Measurements from ENCODE around the gene MEGF11.

MEGF11 gene

DNA sequence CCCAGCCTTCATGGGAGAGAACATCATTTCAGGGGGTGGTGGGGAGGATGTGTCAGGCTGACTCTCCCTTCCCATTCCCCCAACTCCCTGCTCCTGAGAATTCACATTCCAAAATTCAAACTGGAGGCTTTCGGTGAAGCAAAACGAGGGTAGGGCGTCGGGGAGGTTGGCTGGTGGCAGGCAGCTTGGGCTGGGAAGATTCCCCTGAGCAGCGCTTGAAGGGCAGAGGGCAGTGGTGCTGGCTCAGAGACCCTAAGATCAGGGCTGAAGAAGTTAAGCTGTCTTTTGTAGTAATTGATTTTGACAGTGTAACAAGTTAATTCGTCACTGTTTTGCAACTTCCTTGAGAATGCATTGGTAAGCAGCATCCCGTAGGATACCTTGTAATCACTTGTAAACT is 196.5 kb downstream of the MEGF11 start:
- TF ChIP-seq, protein P1, sequence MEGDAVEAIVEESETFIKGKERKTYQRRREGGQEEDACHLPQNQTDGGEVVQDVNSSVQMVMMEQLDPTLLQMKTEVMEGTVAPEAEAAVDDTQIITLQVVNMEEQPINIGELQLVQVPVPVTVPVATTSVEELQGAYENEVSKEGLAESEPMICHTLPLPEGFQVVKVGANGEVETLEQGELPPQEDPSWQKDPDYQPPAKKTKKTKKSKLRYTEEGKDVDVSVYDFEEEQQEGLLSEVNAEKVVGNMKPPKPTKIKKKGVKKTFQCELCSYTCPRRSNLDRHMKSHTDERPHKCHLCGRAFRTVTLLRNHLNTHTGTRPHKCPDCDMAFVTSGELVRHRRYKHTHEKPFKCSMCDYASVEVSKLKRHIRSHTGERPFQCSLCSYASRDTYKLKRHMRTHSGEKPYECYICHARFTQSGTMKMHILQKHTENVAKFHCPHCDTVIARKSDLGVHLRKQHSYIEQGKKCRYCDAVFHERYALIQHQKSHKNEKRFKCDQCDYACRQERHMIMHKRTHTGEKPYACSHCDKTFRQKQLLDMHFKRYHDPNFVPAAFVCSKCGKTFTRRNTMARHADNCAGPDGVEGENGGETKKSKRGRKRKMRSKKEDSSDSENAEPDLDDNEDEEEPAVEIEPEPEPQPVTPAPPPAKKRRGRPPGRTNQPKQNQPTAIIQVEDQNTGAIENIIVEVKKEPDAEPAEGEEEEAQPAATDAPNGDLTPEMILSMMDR (conservative IDR thresholded peaks at IDR 0.05; ENCODE audit: low read depth, low read length) = no peak
- DNase-seq (ENCODE audit: low read depth) = no peak
- H3K4me3 ChIP-seq (ENCODE audit: low read depth, low read length) = no peak overlapping the region

DNA sequence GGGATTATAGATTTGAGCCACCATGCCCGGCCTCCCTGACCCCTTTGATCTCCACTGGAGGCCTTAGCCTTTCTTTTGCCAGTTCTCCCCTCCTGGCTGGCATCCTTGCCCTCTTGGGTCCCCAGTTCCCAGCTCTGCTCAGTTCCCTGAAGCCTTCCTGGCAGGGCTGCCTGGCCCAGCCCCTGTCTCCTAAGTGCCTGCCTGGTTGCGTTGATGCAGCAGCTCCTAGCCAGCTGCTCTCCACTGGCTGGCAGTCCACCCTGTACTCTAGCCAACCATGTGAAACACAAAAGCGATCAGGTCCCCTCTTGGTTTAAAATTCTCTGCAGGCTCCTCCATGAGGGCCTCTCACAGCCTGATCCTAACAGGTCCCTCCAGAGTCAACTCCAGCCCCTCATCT is 199.6 kb downstream of the MEGF11 start:
- H3K4me3 ChIP-seq (ENCODE audit: low read depth, low read length) = no peak overlapping the region
- DNase-seq (ENCODE audit: low read depth) = no peak
- TF ChIP-seq, protein P1 (conservative IDR thresholded peaks at IDR 0.05; ENCODE audit: low read depth, low read length) = no peak

DNA sequence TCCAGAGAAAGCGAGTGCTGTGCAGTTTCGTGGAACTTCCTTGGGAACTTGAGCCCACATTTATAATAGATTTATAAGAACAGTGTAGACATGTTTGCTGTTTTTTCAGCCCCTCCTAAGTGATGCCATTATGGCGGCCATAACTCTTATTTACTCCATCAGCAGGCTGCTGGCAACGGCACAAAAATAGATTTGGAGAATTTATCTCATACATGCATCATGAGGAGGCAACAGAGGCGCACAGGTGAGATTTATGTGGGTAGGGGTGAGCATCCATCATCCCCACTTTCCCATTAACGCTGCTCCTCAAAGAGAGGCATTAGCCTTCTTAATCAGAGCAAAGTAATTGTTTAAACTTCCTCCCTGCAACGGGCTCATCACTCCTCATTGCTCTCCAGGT is 201.7 kb downstream of the MEGF11 start:
- no peak for DNase-seq (ENCODE audit: low read depth)
- TF ChIP-seq, protein P1 (conservative IDR thresholded peaks at IDR 0.05; ENCODE audit: low read depth, low read length) = no peak

DNA sequence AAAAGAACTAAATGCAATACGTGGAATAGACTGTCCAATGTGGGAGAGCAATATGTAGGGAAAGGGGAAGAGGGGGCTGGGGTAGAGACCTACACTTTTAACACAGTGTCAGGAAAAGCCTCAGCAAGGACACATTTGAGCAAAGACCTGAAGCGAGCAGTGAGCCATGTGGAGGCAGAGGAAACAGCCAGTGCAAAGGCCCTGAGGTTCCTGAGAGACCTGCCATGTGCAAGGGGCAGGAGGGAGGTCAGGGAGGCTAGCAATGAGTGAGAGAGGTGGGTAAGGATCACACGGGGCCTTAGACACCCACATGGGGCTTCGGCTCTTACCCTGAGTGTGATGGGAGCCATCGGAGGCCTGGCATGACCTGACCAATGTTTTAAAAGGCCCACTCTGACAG is 203.3 kb downstream of the MEGF11 start:
- no peak for DNase-seq (ENCODE audit: low read depth)
- TF ChIP-seq, protein P1 (conservative IDR thresholded peaks at IDR 0.05; ENCODE audit: low read depth, low read length) = no peak
- H3K4me3 ChIP-seq (ENCODE audit: low read depth, low read length) = no peak overlapping the region

More for the DNA sequence above, 201.7 kb downstream of the MEGF11 start:
- no peak overlapping the region for H3K4me3 ChIP-seq (ENCODE audit: low read depth, low read length)

DNA sequence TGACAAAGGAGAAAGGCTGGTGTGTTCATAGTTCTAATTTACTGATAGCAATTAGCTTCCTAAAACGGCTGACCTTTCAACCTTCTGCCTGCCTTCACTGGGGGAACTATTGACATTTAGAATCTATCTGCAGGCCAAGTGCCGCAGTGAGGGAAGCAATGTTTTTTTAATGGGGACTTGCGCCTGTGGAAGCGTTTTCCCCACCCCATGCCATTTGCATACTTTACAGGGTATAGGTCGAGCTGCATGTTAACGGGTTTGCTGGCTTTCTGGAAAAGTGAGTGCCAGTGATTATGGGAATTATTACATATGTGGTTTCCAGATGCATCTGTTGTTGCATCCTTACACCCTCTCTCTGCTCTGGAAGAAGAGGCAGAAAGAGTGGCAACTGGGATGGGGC is 204.2 kb downstream of the MEGF11 start:
- TF ChIP-seq, protein P1 (conservative IDR thresholded peaks at IDR 0.05; ENCODE audit: low read depth, low read length) = no peak
- no peak overlapping the region for H3K4me3 ChIP-seq (ENCODE audit: low read depth, low read length)
- DNase-seq (ENCODE audit: low read depth) = no peak

DNA sequence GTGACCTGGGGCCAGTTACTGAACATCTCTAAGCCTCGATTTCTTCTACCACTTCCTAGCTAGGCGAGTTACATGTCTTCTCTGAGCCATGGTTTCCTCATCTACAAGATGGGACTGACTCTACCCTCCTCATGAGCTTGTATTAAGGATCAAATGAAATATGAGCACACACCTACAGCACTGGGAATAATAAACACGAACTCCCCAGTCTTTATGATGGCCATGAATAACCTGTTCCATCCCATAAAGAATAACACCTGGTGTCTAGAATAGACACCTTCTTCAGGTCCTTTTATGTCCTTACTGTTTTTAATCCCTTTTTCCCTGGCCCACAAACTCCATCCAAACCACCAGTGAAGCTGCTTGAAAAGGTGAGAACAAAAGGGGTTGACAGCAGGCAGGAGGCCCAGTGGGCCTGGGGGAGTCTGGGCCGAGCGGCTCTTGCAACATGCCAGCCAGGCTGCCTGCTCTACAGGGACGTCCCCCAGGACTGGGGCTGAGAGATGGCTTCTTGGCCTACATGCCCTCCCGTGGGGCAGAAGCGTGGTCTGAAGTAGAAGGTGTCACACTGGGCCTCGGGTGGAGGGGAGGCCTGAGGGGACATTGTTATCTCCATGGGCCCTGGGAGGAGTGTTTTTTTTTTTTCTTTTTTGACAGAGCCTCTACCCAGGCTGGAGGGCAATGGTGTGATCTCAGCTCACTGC is 206.1 kb downstream of the MEGF11 start:
- no peak overlapping the region for H3K4me3 ChIP-seq (ENCODE audit: low read depth, low read length)
- no peak for DNase-seq (ENCODE audit: low read depth)
- TF ChIP-seq, protein P1 (conservative IDR thresholded peaks at IDR 0.05; ENCODE audit: low read depth, low read length) = no peak

DNA sequence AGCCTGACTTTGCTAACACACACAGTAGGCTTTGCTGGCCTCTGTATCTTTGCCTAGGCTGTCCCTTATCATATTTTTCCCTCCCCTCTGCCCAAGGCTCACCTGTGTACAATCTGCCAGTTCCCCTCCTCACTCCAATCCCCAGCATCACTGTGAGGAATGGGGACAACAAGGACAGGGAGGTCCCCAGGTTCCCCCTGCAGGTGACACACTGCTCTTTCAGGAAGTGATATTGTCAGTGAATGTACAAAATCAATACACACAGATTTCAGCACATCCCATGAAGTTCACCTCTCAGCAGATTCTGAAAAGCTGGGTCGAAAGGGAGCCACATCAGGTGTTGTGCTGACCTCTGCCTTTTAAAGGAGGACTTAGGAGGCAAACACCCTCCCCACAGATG is 206.8 kb downstream of the MEGF11 start:
- no peak overlapping the region for H3K4me3 ChIP-seq (ENCODE audit: low read depth, low read length)
- TF ChIP-seq, protein P1 (conservative IDR thresholded peaks at IDR 0.05; ENCODE audit: low read depth, low read length) = no peak
- no peak for DNase-seq (ENCODE audit: low read depth)

All from choroid plexus epithelial cell (primary cell).